ENCODE results near the gene AP2S1. TPM values are rescaled to one million over a fixed set of nuclear protein-coding genes. Genes with fewer than 3 reads are reported as not detected.

Gene AP2S1
- total and polyA plus RNA-seq, 2 donors (not counting 3 experiments of a cell fraction or from before 2014, with no cell fraction given) = 313 to 376 TPM

- no peak overlapping the region for H3K4me3 ChIP-seq (replicated peaks in 1 of 3; ENCODE audit: insufficient read depth in 1 of 3, low read depth in 1 of 3, low read length in 3 of 3)
- H3K4me1 ChIP-seq (ENCODE audit: control insufficient read depth, extremely low read depth, insufficient read depth, low read length) = peaks cover 15% of the 10 kb centered on the region
- H3K9me3 ChIP-seq (replicated peaks; ENCODE audit: control insufficient read depth, insufficient read depth, low read length) = no peaks in the 10 kb centered on the region
- H3K27me3 ChIP-seq (ENCODE audit: control insufficient read depth in 2 of 2, insufficient read depth in 2 of 2, low read length in 2 of 2) = no peaks in the 10 kb centered on the region
- peak overlapping the region; percentile 5 for H3K27ac ChIP-seq (ENCODE audit: insufficient read depth, low read depth, low read length)
- dilution Hi-C loops (cut with MboI; ENCODE audit: extremely low pct_ligation_motif_present, low sequenced_read_pairs) (no loop called here), intact Hi-C loops (cut with micrococcal nuclease) (no loop called here)
- DNase-seq (ENCODE audit: low read depth, low spot score) (peak; percentile 26), FAIRE-seq (peak; percentile 98)
- no peak overlapping the region for H2AFZ ChIP-seq (ENCODE audit: low read depth, low read length)
- no peaks in the 10 kb centered on the region for H3K36me3 ChIP-seq (ENCODE audit: control insufficient read depth in 2 of 2, extremely low read depth in 1 of 2, insufficient read depth in 2 of 2, low read length in 2 of 2)
- peaks cover 26% of the 10 kb centered on the region for H3K79me2 ChIP-seq (ENCODE audit: control insufficient read depth, insufficient read depth, low read length)
- no peak overlapping the region for H3K4me2 ChIP-seq (ENCODE audit: insufficient read depth, low read length)
- no peak overlapping the region for H3K9ac ChIP-seq (replicated peaks; ENCODE audit: extremely low read depth, insufficient read depth, low read length)
- H4K20me1 ChIP-seq (replicated peaks; ENCODE audit: control insufficient read depth, extremely low read depth, insufficient read depth, low read length) = no peaks in the 10 kb centered on the region
- ChIA-PET POLR2A (no interaction called here), CTCF (interaction anchor here (1.0 to 1.3 kb wide), 2 partner anchors 24 to 112 kb away, joined by 3 to 8 read pairs; no protein-coding TSS in a partner anchor)
- no TSS peak for BruUV-seq (replicated peaks)
- TF ChIP-seq JUN (IDR thresholded peaks at IDR 0.05; ENCODE audit: borderline replicate concordance, insufficient read depth, insufficient read length, low read depth) (peak; percentile 29), GATA2 (IDR thresholded peaks at IDR 0.05; ENCODE audit: insufficient read depth, insufficient read length, low read depth, low read length) (no peak), FOS (IDR thresholded peaks at IDR 0.05; ENCODE audit: borderline replicate concordance, insufficient read depth, low read length) (peak; percentile 75)
- H3K9me1 ChIP-seq (replicated peaks; ENCODE audit: control insufficient read depth, extremely low read depth, insufficient read depth, low read length) = no peaks in the 10 kb centered on the region
These were observed 28.1 kb upstream of the AP2S1 start for GRCh38 chr19:46878613-46879375.

DNA sequence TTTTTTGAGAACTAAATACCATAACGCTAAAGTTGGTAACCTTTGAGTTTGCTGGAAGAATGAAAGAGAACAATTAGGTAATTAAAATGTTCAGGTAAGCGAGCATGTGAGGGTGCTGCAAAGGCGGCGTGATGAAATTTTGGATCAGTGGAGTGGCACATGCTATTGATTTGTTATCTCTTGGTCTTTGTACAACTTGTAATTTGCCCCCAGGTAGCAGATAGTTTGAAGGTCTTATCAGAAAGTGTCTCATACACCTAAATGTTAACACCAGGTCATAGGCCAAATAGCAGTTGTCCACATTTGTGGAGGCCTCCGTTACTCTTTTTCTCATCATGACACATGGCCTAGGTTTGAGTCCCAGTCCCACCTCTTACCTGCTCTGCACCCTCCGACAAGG, 25.0 kb upstream of the AP2S1 start:
- H3K4me1 ChIP-seq (ENCODE audit: control insufficient read depth, extremely low read depth, insufficient read depth, low read length) = peaks cover 18% of the 10 kb centered on the region
- POLR2A ChIA-PET = no interaction called here
- no peak overlapping the region for H3K27ac ChIP-seq (ENCODE audit: insufficient read depth, low read depth, low read length)
- no peak for DNase-seq (ENCODE audit: low read depth, low spot score)
- H3K4me2 ChIP-seq (ENCODE audit: insufficient read depth, low read length) = no peak overlapping the region
- no TSS peak for BruUV-seq (replicated peaks)
- no peak overlapping the region for H2AFZ ChIP-seq (ENCODE audit: low read depth, low read length)
- no peak for FAIRE-seq
- no peaks in the 10 kb centered on the region for H3K27me3 ChIP-seq (ENCODE audit: control insufficient read depth in 2 of 2, insufficient read depth in 2 of 2, low read length in 2 of 2)
- H4K20me1 ChIP-seq (replicated peaks; ENCODE audit: control insufficient read depth, extremely low read depth, insufficient read depth, low read length) = no peaks in the 10 kb centered on the region
- H3K9me1 ChIP-seq (replicated peaks; ENCODE audit: control insufficient read depth, extremely low read depth, insufficient read depth, low read length) = no peaks in the 10 kb centered on the region
- no peaks in the 10 kb centered on the region for H3K9me3 ChIP-seq (replicated peaks; ENCODE audit: control insufficient read depth, insufficient read depth, low read length)
- CTCF ChIA-PET = interaction anchor here (1.8 kb wide), 1 partner anchor 115 kb away, joined by 6 read pairs; no protein-coding TSS in a partner anchor
- H3K9ac ChIP-seq (replicated peaks; ENCODE audit: extremely low read depth, insufficient read depth, low read length) = no peak overlapping the region
- H3K36me3 ChIP-seq (ENCODE audit: control insufficient read depth in 2 of 2, extremely low read depth in 1 of 2, insufficient read depth in 2 of 2, low read length in 2 of 2) = no peaks in the 10 kb centered on the region
- dilution Hi-C loops (cut with MboI; ENCODE audit: extremely low pct_ligation_motif_present, low sequenced_read_pairs) (no loop called here), intact Hi-C loops (cut with micrococcal nuclease) (loop anchor here (2.0 kb wide), 1 partner anchor 15 kb away; the partner anchor contains the start of gene ARHGAP35)
- TF ChIP-seq MYC (IDR thresholded peaks at IDR 0.05; ENCODE audit: low read depth, low read length) (no peak), CTCF (IDR thresholded peaks at IDR 0.05; ENCODE audit: extremely low read depth in 1 of 2, insufficient read depth in 1 of 2, low read depth in 1 of 2, low read length in 2 of 2) (no peak)
- no peak overlapping the region for H3K4me3 ChIP-seq (replicated peaks in 1 of 3; ENCODE audit: insufficient read depth in 1 of 3, low read depth in 1 of 3, low read length in 3 of 3)
- H3K79me2 ChIP-seq (ENCODE audit: control insufficient read depth, insufficient read depth, low read length) = peaks cover 43% of the 10 kb centered on the region

Measured in endothelial cell of umbilical vein (primary cell).